ENCODE measurements around the gene NECTIN1.

Gene NECTIN1

GRCh38 chr11:119706887-119707286 lies 22.1 kb downstream of the NECTIN1 start:
- no peaks in the 10 kb centered on the region for H3K36me3 ChIP-seq (ENCODE audit: low read length)
- H3K27ac ChIP-seq (ENCODE audit: low read depth, low read length): no peak overlapping the region
- H3K9me3 ChIP-seq (ENCODE audit: insufficient read depth, low read length): no peaks in the 10 kb centered on the region
- no peak overlapping the region for H3K4me3 ChIP-seq (ENCODE audit: insufficient read depth, low read length, poor library complexity, severe bottlenecking)
- TF ChIP-seq EZH2phosphoT487 (conservative IDR thresholded peaks at IDR 0.05; ENCODE audit: low read length) (no peak), CTCF (IDR thresholded peaks at IDR 0.05; ENCODE audit: insufficient read depth, low read length, poor library complexity, severe bottlenecking) (no peak)
- H4K20me1 ChIP-seq (ENCODE audit: low read depth, low read length): no peaks in the 10 kb centered on the region
- H3K9me2 ChIP-seq (replicated peaks; ENCODE audit: insufficient read depth, low read length): no peaks in the 10 kb centered on the region
- no peak overlapping the region for H3K4me2 ChIP-seq (ENCODE audit: low read depth, low read length, poor library complexity, severe bottlenecking)
- peaks cover 15% of the 10 kb centered on the region; the same call in 1 of the 2 replicates for H3K79me2 ChIP-seq (ENCODE audit: insufficient read depth, low read length)
- no peak overlapping the region for H2AFZ ChIP-seq (ENCODE audit: low read depth, low read length, severe bottlenecking)
- H3F3A ChIP-seq (ENCODE audit: insufficient read depth): no peaks in the 10 kb centered on the region
- H3K27me3 ChIP-seq (ENCODE audit: low read length): no peaks in the 10 kb centered on the region
- no peak overlapping the region for H3K9ac ChIP-seq (ENCODE audit: low read length)

DNA sequence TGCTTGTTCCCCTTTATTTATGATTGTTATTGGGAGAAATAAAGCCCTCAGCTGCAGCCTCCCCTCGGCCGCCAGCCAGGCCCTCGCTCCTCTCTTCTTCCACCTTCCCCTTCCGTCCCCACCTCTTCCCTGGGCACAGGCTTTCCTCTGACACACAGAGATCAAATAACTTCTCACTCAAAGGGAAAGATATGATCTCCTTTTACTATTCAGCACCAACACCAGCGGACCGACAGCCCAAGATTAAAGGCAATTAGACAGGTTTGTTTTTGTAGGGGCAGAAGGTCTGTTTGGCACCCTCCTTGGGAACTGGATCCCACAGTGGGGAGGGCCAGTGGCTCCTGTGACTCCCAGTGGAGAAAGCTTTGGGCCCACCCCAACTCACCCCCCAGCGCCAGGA lies 23.0 kb downstream of the NECTIN1 start:
- no peak overlapping the region for H3K27ac ChIP-seq (ENCODE audit: low read depth, low read length)
- no peaks in the 10 kb centered on the region for H3F3A ChIP-seq (ENCODE audit: insufficient read depth)
- no peak overlapping the region for H3K9ac ChIP-seq (ENCODE audit: low read length)
- H3K4me2 ChIP-seq (ENCODE audit: low read depth, low read length, poor library complexity, severe bottlenecking): no peak overlapping the region
- H3K4me3 ChIP-seq (ENCODE audit: insufficient read depth, low read length, poor library complexity, severe bottlenecking): no peak overlapping the region
- no peak overlapping the region for H2AFZ ChIP-seq (ENCODE audit: low read depth, low read length, severe bottlenecking)
- TF ChIP-seq CTCF (IDR thresholded peaks at IDR 0.05; ENCODE audit: insufficient read depth, low read length, poor library complexity, severe bottlenecking): no peak
- TF ChIP-seq EZH2phosphoT487 (conservative IDR thresholded peaks at IDR 0.05; ENCODE audit: low read length): no peak
- no peaks in the 10 kb centered on the region for H3K27me3 ChIP-seq (ENCODE audit: low read length)
- no peaks in the 10 kb centered on the region for H3K9me3 ChIP-seq (ENCODE audit: insufficient read depth, low read length)
- no peaks in the 10 kb centered on the region for H3K36me3 ChIP-seq (ENCODE audit: low read length)
- no peaks in the 10 kb centered on the region for H4K20me1 ChIP-seq (ENCODE audit: low read depth, low read length)
- peaks cover 15% of the 10 kb centered on the region; the same call in 1 of the 2 replicates for H3K79me2 ChIP-seq (ENCODE audit: insufficient read depth, low read length)
- no peaks in the 10 kb centered on the region for H3K9me2 ChIP-seq (replicated peaks; ENCODE audit: insufficient read depth, low read length)

DNA sequence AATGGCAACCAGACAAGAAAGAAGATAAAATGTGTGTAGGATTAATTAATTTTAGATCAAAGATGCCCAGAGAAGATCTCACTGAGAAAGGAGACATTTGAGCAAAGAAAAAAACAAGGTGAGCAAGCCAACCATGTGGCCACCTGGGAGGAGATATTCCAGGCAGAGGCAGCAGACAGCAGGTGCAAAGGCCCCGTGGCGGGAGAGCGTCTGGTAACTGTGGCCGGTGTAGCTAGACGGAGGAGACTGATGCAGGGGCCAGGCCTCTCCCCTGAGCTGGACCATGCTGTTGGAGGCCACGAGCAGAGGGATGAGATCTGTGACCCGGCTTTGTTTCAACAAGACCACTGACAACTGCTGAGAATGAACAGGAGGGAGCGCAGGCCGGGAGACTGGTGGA lies 23.6 kb downstream of the NECTIN1 start:
- no peaks in the 10 kb centered on the region for H3K9me2 ChIP-seq (replicated peaks; ENCODE audit: insufficient read depth, low read length)
- H3K4me3 ChIP-seq (ENCODE audit: insufficient read depth, low read length, poor library complexity, severe bottlenecking): no peak overlapping the region
- no peaks in the 10 kb centered on the region for H4K20me1 ChIP-seq (ENCODE audit: low read depth, low read length)
- H3K79me2 ChIP-seq (ENCODE audit: insufficient read depth, low read length): peaks cover 15% of the 10 kb centered on the region; the same call in 1 of the 2 replicates
- no peak overlapping the region for H2AFZ ChIP-seq (ENCODE audit: low read depth, low read length, severe bottlenecking)
- no peaks in the 10 kb centered on the region for H3K27me3 ChIP-seq (ENCODE audit: low read length)
- no peak overlapping the region for H3K27ac ChIP-seq (ENCODE audit: low read depth, low read length)
- H3K9ac ChIP-seq (ENCODE audit: low read length): no peak overlapping the region
- TF ChIP-seq EZH2phosphoT487 (conservative IDR thresholded peaks at IDR 0.05; ENCODE audit: low read length): no peak
- TF ChIP-seq CTCF (IDR thresholded peaks at IDR 0.05; ENCODE audit: insufficient read depth, low read length, poor library complexity, severe bottlenecking): no peak
- H3K36me3 ChIP-seq (ENCODE audit: low read length): no peaks in the 10 kb centered on the region
- no peak overlapping the region for H3K4me2 ChIP-seq (ENCODE audit: low read depth, low read length, poor library complexity, severe bottlenecking)
- no peaks in the 10 kb centered on the region for H3K9me3 ChIP-seq (ENCODE audit: insufficient read depth, low read length)
- H3F3A ChIP-seq (ENCODE audit: insufficient read depth): no peaks in the 10 kb centered on the region
